NT2/D1 (cell line): Measurements from ENCODE around the gene RNF220.

Source experiments
- SUZ12 ChIP-seq: IDR thresholded peaks from 2 replicates; pipeline ENCODE4 v1.6.1; 2011; ENCODE audit not compliant: insufficient read length, insufficient read depth; ENCODE audit errors: extremely low read depth
- YY1 ChIP-seq: IDR thresholded peaks from 2 replicates; pipeline ENCODE4 v1.6.1; 2011; ENCODE audit not compliant: insufficient read length, insufficient read depth
- ZNF274 ChIP-seq: IDR thresholded peaks from 2 replicates; pipeline ENCODE4 v1.6.1; 2011; ENCODE audit warnings: mild to moderate bottlenecking, low read depth, low read length

- TF ChIP-seq SUZ12 (no peak), ZNF274 (no peak), YY1 (no peak)
Measured at GRCh38 chr1:44635439-44635838, 230.4 kb downstream of the RNF220 start.
